OCI-LY1 (cell line): Measurements from ENCODE around the gene LDAH.

Source experiments
- H2AFZ ChIP-seq: fragments of 200-600 bp; sonication (generic), shearing (Covaris generic); 2 replicates; pipeline ENCODE4 v1.6.0; 2014; ENCODE audit warnings: antibody characterized with exemption, mild to moderate bottlenecking, low read length
- H3F3A ChIP-seq: fragments of 200-600 bp; sonication (generic), shearing (Covaris generic); 2 replicates; pipeline ENCODE4 v1.6.0; 2014; ENCODE audit warnings: mild to moderate bottlenecking, antibody characterized with exemption, low read length, moderate library complexity; ENCODE audit not compliant: insufficient read depth
- H3K27ac ChIP-seq: fragments of 200-600 bp; sonication (generic); 2 replicates; pipeline ENCODE4 v1.5.1; 2014; ENCODE audit warnings: low read length, mixed run types, mild to moderate bottlenecking, low read depth; ENCODE audit not compliant: poor library complexity, severe bottlenecking
- H3K27me3 ChIP-seq: fragments of 200-600 bp; sonication (generic); 2 replicates; pipeline ENCODE4 v1.6.0; 2014; ENCODE audit warnings: antibody characterized with exemption, mild to moderate bottlenecking, low read length, moderate library complexity; ENCODE audit not compliant: insufficient read depth
- H3K36me3 ChIP-seq: fragments of 200-600 bp; sonication (generic); 2 replicates; pipeline ENCODE4 v1.6.1; 2014; ENCODE audit warnings: mild to moderate bottlenecking, antibody characterized with exemption, low read length, moderate library complexity, mixed read lengths; ENCODE audit not compliant: insufficient read depth
- H3K4me1 ChIP-seq: fragments of 200-600 bp; sonication (generic); 2 replicates; pipeline ENCODE4 v1.5.1; 2014; ENCODE audit warnings: mild to moderate bottlenecking, low read length, moderate library complexity; ENCODE audit not compliant: insufficient read depth, severe bottlenecking
- H3K4me2 ChIP-seq: fragments of 200-600 bp; sonication (generic), shearing (Covaris generic); 2 replicates; pipeline ENCODE4 v1.6.1; 2014; ENCODE audit warnings: low read length
- H3K4me3 ChIP-seq: fragments of 200-600 bp; sonication (generic); 2 replicates; pipeline ENCODE4 v1.5.1; 2014; ENCODE audit warnings: low read length, low read depth, mild to moderate bottlenecking, mixed read lengths; ENCODE audit not compliant: poor library complexity, severe bottlenecking
- H3K79me2 ChIP-seq: fragments of 200-600 bp; shearing (Covaris generic); 2 replicates; pipeline ENCODE4 v1.6.1; 2016; ENCODE audit warnings: mixed run types, low read length, mixed read lengths; ENCODE audit not compliant: insufficient read depth
- H3K9ac ChIP-seq: fragments of 200-600 bp; sonication (generic), shearing (Covaris generic); 2 replicates; pipeline ENCODE4 v1.6.1; 2014; ENCODE audit warnings: mild to moderate bottlenecking, low read length, mixed read lengths
- H3K9me2 ChIP-seq: fragments of 200-600 bp; sonication (generic), shearing (Covaris generic); 2 replicates; pipeline ENCODE4 v1.6.1; 2014; ENCODE audit warnings: low read depth, mild to moderate bottlenecking, low read length, mixed read lengths
- H3K9me3 ChIP-seq: fragments of 200-600 bp; shearing (Covaris generic); 2 replicates; pipeline ENCODE4 v1.6.1; 2014; ENCODE audit warnings: low read length, mixed read lengths
- H4K20me1 ChIP-seq: fragments of 200-600 bp; sonication (generic), shearing (Covaris generic); 2 replicates; pipeline ENCODE4 v1.6.0; 2016; ENCODE audit warnings: mild to moderate bottlenecking, low read length; ENCODE audit not compliant: insufficient read depth
- EZH2 ChIP-seq: fragments of 200-600 bp; sonication (generic), shearing (Covaris generic); IDR thresholded peaks from 2 replicates; pipeline ENCODE4 v1.8.0; 2017; ENCODE audit warnings: borderline replicate concordance, mixed run types, mild to moderate bottlenecking, antibody characterized with exemption, low read length, moderate library complexity, mixed read lengths
- TF ChIP-seq, protein P1 (sequence below): fragments of 200-600 bp; sonication (generic), shearing (Covaris generic); IDR thresholded peaks from 2 replicates; pipeline ENCODE4 v1.5.1; 2017; ENCODE audit warnings: mild to moderate bottlenecking, antibody characterized with exemption, low read length, moderate library complexity, mixed read lengths

LDAH gene

GRCh38 chr2:20664431-20665242 lies 158.3 kb downstream of the LDAH start:
- Histone ChIP-seq H3K36me3 (no peaks in the 10 kb centered on the region), H3K79me2 (no peaks in the 10 kb centered on the region), H3K27ac (no peak overlapping the region), H3K4me1 (peaks cover 9% of the 10 kb centered on the region), H3F3A (no peaks in the 10 kb centered on the region), H3K9me3 (no peaks in the 10 kb centered on the region), H3K4me2 (no peak overlapping the region), H3K27me3 (peaks cover 12% of the 10 kb centered on the region), H2AFZ (no peak overlapping the region), H4K20me1 (no peaks in the 10 kb centered on the region), H3K9me2 (no peaks in the 10 kb centered on the region), H3K9ac (no peak overlapping the region), H3K4me3 (no peak overlapping the region)
- TF ChIP-seq, protein P1, sequence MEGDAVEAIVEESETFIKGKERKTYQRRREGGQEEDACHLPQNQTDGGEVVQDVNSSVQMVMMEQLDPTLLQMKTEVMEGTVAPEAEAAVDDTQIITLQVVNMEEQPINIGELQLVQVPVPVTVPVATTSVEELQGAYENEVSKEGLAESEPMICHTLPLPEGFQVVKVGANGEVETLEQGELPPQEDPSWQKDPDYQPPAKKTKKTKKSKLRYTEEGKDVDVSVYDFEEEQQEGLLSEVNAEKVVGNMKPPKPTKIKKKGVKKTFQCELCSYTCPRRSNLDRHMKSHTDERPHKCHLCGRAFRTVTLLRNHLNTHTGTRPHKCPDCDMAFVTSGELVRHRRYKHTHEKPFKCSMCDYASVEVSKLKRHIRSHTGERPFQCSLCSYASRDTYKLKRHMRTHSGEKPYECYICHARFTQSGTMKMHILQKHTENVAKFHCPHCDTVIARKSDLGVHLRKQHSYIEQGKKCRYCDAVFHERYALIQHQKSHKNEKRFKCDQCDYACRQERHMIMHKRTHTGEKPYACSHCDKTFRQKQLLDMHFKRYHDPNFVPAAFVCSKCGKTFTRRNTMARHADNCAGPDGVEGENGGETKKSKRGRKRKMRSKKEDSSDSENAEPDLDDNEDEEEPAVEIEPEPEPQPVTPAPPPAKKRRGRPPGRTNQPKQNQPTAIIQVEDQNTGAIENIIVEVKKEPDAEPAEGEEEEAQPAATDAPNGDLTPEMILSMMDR = no peak

DNA sequence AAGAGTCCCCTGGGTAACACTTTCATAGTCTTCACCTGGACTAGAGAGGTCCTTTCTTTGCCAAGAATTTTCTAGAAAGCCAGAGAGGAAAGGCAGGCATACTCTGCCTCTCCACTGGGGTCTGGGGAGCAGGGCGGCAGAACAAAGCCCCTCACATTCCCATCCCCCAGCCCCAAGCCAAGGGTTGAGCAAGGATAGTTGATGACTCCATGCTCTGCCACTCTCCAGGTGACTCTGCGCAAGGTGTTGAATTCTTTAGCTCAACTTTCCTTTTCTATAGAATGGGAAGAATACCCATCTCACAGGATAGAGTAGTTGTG lies 158.9 kb downstream of the LDAH start:
- TF ChIP-seq EZH2 = no peak
- TF ChIP-seq, protein P1 = no peak
- H3K27ac ChIP-seq = no peak overlapping the region
- no peak overlapping the region for H3K4me3 ChIP-seq
- no peak overlapping the region for H2AFZ ChIP-seq
- H3K4me2 ChIP-seq = no peak overlapping the region
- H3K27me3 ChIP-seq = peaks cover 12% of the 10 kb centered on the region
- no peak overlapping the region for H3K9ac ChIP-seq
- H3K9me3 ChIP-seq = no peaks in the 10 kb centered on the region
- H3K9me2 ChIP-seq = no peaks in the 10 kb centered on the region
- no peaks in the 10 kb centered on the region for H3F3A ChIP-seq
- H3K4me1 ChIP-seq = peaks cover 9% of the 10 kb centered on the region
- no peaks in the 10 kb centered on the region for H3K36me3 ChIP-seq
- H3K79me2 ChIP-seq = no peaks in the 10 kb centered on the region
- H4K20me1 ChIP-seq = no peaks in the 10 kb centered on the region

- H3K9me3 ChIP-seq = no peaks in the 10 kb centered on the region
- TF ChIP-seq, protein P1 = no peak
- TF ChIP-seq EZH2 = no peak
- H2AFZ ChIP-seq = no peak overlapping the region
- no peaks in the 10 kb centered on the region for H4K20me1 ChIP-seq
- H3K4me2 ChIP-seq = no peak overlapping the region
- H3K9ac ChIP-seq = no peak overlapping the region
- H3K27ac ChIP-seq = no peak overlapping the region
- peaks cover 9% of the 10 kb centered on the region for H3K4me1 ChIP-seq
- no peak overlapping the region for H3K4me3 ChIP-seq
- H3K79me2 ChIP-seq = no peaks in the 10 kb centered on the region
- H3K9me2 ChIP-seq = no peaks in the 10 kb centered on the region
- no peaks in the 10 kb centered on the region for H3F3A ChIP-seq
- H3K27me3 ChIP-seq = peaks cover 8% of the 10 kb centered on the region; the same call in 1 of the 2 replicates
- no peaks in the 10 kb centered on the region for H3K36me3 ChIP-seq
Measured at GRCh38 chr2:20663196-20664070, 159.5 kb downstream of the LDAH start.
